DMS114 treated with DMSO at 0.1 percent for 48 hours (cell line): ENCODE measurements around the gene CENPB.
A peak's percentile ranks its signal among the peaks of the same experiment; 100 is the strongest.
"Not testable (repeated sequence)": the region's sequence is repeated elsewhere in the genome, so short reads cannot be mapped to it uniquely, and the experiment has no call there.

Source experiments
- DNase-seq: peaks from one replicate; lab custom pipeline; 2025; ENCODE audit not compliant: unreplicated experiment; lab: John Stamatoyannopoulos, UW

CENPB gene

GRCh38 chr20:3794168-3794567 is 7.6 kb upstream of the CENPB start:
- not testable (repeated sequence) for DNase-seq

- not testable (repeated sequence) for DNase-seq
Observed at GRCh38 chr20:3789201-3789600, 2.7 kb upstream of the CENPB start.

GRCh38 chr20:3788685-3789155 is 2.2 kb upstream of the CENPB start:
- DNase-seq, result peak; percentile 11

GRCh38 chr20:3787324-3788014 is 929 bp upstream of the CENPB start:
- DNase-seq, result no peak

GRCh38 chr20:3786126-3786484 is 435 bp downstream of the CENPB start:
- DNase-seq, result peak; percentile 29

- no peak for DNase-seq
Observed at GRCh38 chr20:3785240-3786125, 1.1 kb downstream of the CENPB start.

GRCh38 chr20:3784863-3785239 is 1.7 kb downstream of the CENPB start:
- no peak for DNase-seq

GRCh38 chr20:3784216-3784853 is 2.2 kb downstream of the CENPB start:
- no peak for DNase-seq

- DNase-seq, result no peak
Observed at GRCh38 chr20:3783511-3784195, 2.9 kb downstream of the CENPB start.

- DNase-seq, result no peak
Observed at GRCh38 chr20:3783068-3783489, 3.5 kb downstream of the CENPB start.

GRCh38 chr20:3782597-3782996 is 3.9 kb downstream of the CENPB start:
- no peak for DNase-seq

GRCh38 chr20:3781153-3781910 is 5.2 kb downstream of the CENPB start, which contains the start of gene SPEF1:
SPEF1 (minus strand) TSS chr20:3781448; CDS start chr20:3781287, 161 bp downstream.
- DNase-seq, result peak; percentile 98

- no peak for DNase-seq
Observed at GRCh38 chr20:3778976-3779375, 7.6 kb downstream of the CENPB start.

GRCh38 chr20:3777716-3778629 is 8.6 kb downstream of the CENPB start:
- DNase-seq, result peak; percentile 76

- DNase-seq, result no peak
Observed at GRCh38 chr20:3777381-3777715, 9.2 kb downstream of the CENPB start.

- no peak for DNase-seq
Observed at GRCh38 chr20:3775457-3776108, 11.0 kb downstream of the CENPB start.

GRCh38 chr20:3771552-3772058 is 14.9 kb downstream of the CENPB start:
- DNase-seq, result no peak

GRCh38 chr20:3768342-3769130 is 18.0 kb downstream of the CENPB start:
- peak; percentile 68 for DNase-seq
